GM12878 (cell line): ENCODE measurements around the gene DNAH17. TPM values are rescaled to one million over a fixed set of nuclear protein-coding genes. Genes with fewer than 3 reads are reported as not detected.

Source experiments
- ATAC-seq: fragments of 200-7000 bp; cut with Tn5 transposase; 3 replicates; pipeline ENCODE4 v1.9.1; 2020; ENCODE audit warnings: mild to moderate bottlenecking, moderate library complexity
- BruUV-seq: library from RNA; stranded (reverse); fragments of 400-500 nt; replicated peaks from 2 replicates; lab custom pipeline; 2021; lab: Mats Ljungman, UMichigan
- CTCF ChIA-PET: fragments of 300-600 bp; sonication (Branson Sonifier 250); formaldehyde crosslinking; extraction: SDS; loops from one replicate; lab custom pipeline; 2021; ENCODE audit warnings: inconsistent platforms; lab: Yijun Ruan, JAX
- POLR2A ChIA-PET: fragments of 350-600 bp; formaldehyde crosslinking; extraction: SDS; loops from one replicate; lab custom pipeline; 2021; ENCODE audit warnings: inconsistent platforms; lab: Charles Lee
- RAD21 ChIA-PET: fragments of 300-600 bp; sonication (Branson Sonifier 250); formaldehyde crosslinking; loops from one replicate; lab custom pipeline; 2023; ENCODE audit warnings: antibody characterized with exemption; ENCODE audit not compliant: unreplicated experiment; lab: Charles Lee
- SMC1A ChIA-PET: fragments of 300-600 bp; sonication (Branson Sonifier 250); formaldehyde crosslinking; loops from one replicate; lab custom pipeline; 2023; ENCODE audit not compliant: unreplicated experiment, uncharacterized antibody; lab: Charles Lee
- DNase-seq: peaks from one replicate; pipeline ENCODE4 v3.0.0-alpha.2; 2011; ENCODE audit warnings: low read depth, low spot score
- FAIRE-seq: peaks from 3 replicates; lab custom pipeline; 2011; peaks lifted over from hg19 to GRCh38; lab: Jason Lieb, UNC
- H2AFZ ChIP-seq: 2 replicates; pipeline ENCODE4 v1.6.0; 2011; ENCODE audit warnings: low read depth, low read length, control low read depth; ENCODE audit not compliant: control insufficient read depth
- H3K27ac ChIP-seq: 2 replicates; pipeline ENCODE4 v1.5.1; 2011; ENCODE audit warnings: control low read depth; ENCODE audit not compliant: control insufficient read depth, insufficient read depth
- H3K27me3 ChIP-seq, 2 experiments: replicated peaks in 1 of 2; 2 replicates each; pipeline versions ENCODE4 v1.6.0 to v1.6.1; 2011; ENCODE audit warnings: low read length in 1 of 2; ENCODE audit not compliant: control insufficient read depth in 2 of 2, insufficient read depth in 2 of 2
- H3K36me3 ChIP-seq, 2 experiments: 2 replicates each; pipeline ENCODE4 v1.5.1; 2011; ENCODE audit warnings: low read length in 1 of 2; ENCODE audit not compliant: control insufficient read depth in 2 of 2, insufficient read depth in 2 of 2
- H3K4me1 ChIP-seq: 2 replicates; pipeline ENCODE4 v1.6.1; 2011; ENCODE audit warnings: mild to moderate bottlenecking, low read length, moderate library complexity, mixed read lengths; ENCODE audit not compliant: control insufficient read depth, insufficient read depth
- H3K4me2 ChIP-seq: 2 replicates; pipeline ENCODE4 v1.6.0; 2011; ENCODE audit warnings: control low read depth; ENCODE audit not compliant: control insufficient read depth, insufficient read depth
- H3K4me3 ChIP-seq: fragments of 200-600 bp; sonication (generic); 2 replicates; pipeline ENCODE4 v1.5.1; 2016
- H3K79me2 ChIP-seq: 2 replicates; pipeline ENCODE4 v1.6.0; 2011; ENCODE audit warnings: low read length; ENCODE audit not compliant: control insufficient read depth, insufficient read depth
- H3K9ac ChIP-seq: 2 replicates; pipeline ENCODE4 v1.8.0; 2011; ENCODE audit warnings: low read length, control low read depth, mixed read lengths; ENCODE audit not compliant: control insufficient read depth, insufficient read depth
- H3K9me3 ChIP-seq: replicated peaks from 3 replicates; pipeline ENCODE4 v1.5.1; 2011; ENCODE audit warnings: mild to moderate bottlenecking, low read length; ENCODE audit not compliant: control insufficient read depth, insufficient read depth
- H4K20me1 ChIP-seq: 2 replicates; pipeline ENCODE4 v1.6.0; 2011; ENCODE audit not compliant: control insufficient read depth, insufficient read depth
- CHD4 ChIP-seq: fragments of 200-600 bp; sonication (generic); IDR thresholded peaks from 2 replicates; pipeline ENCODE4 v1.6.1; 2016; ENCODE audit warnings: mild to moderate bottlenecking
- CREB1 ChIP-seq: IDR thresholded peaks from 2 replicates; pipeline ENCODE4 v1.6.1; 2012; ENCODE audit warnings: low read depth, mild to moderate bottlenecking, inconsistent platforms
- IKZF2 ChIP-seq, 2 experiments: fragments of 450-650 bp; IDR thresholded peaks; 2 replicates each; pipeline ENCODE4 v1.6.1; 2017; ENCODE audit warnings: mild to moderate bottlenecking in 2 of 2, moderate library complexity in 2 of 2
- MEF2B ChIP-seq: fragments of 450-650 bp; IDR thresholded peaks from 2 replicates; pipeline ENCODE4 v1.6.1; 2018; ENCODE audit warnings: mild to moderate bottlenecking, moderate library complexity; ENCODE audit not compliant: partially characterized antibody, poor library complexity, severe bottlenecking
- NFXL1 ChIP-seq: fragments of 450-650 bp; IDR thresholded peaks from 2 replicates; pipeline ENCODE4 v1.6.1; 2017; ENCODE audit warnings: antibody characterized with exemption, mild to moderate bottlenecking, borderline replicate concordance
- PML ChIP-seq: IDR thresholded peaks from 2 replicates; pipeline ENCODE4 v1.6.1; 2012; ENCODE audit warnings: low read length, inconsistent platforms
- POLR2A ChIP-seq: IDR thresholded peaks from 2 replicates; pipeline ENCODE4 v1.6.1; 2011; ENCODE audit warnings: low read depth, mild to moderate bottlenecking, low read length
- POLR2AphosphoS5 ChIP-seq: IDR thresholded peaks from 2 replicates; pipeline ENCODE4 v1.6.1; 2011; ENCODE audit warnings: mild to moderate bottlenecking, low read length, inconsistent platforms
- POU2F2 ChIP-seq: IDR thresholded peaks from 3 replicates; pipeline ENCODE4 v1.6.1; 2011; ENCODE audit warnings: low read depth, mild to moderate bottlenecking, low read length, borderline replicate concordance
- TAF1 ChIP-seq: IDR thresholded peaks from 2 replicates; pipeline ENCODE4 v1.6.1; 2011; ENCODE audit warnings: mild to moderate bottlenecking, low read depth, low read length, borderline replicate concordance
- ZNF274 ChIP-seq: IDR thresholded peaks from one replicate; pipeline ENCODE4 v1.8.0; 2011; ENCODE audit not compliant: insufficient read length, insufficient read depth
- WGBS: methylation state at CpG from one replicate; pipeline ENCODE4 v1.1.6; 2016; ENCODE audit warnings: low lambda C conversion rate; ENCODE audit not compliant: insufficient replicate concordance, insufficient coverage; ENCODE audit errors: missing lambda C conversion rate; 5-methylcytosine and 5-hydroxymethylcytosine counted together
- in situ Hi-C: fragments of 300-500 bp; cut with MboI; formaldehyde crosslinking; loops from 9 replicates; pipeline ENCODE4 v1.14.3; 2018; ENCODE audit warnings: mixed read lengths
- intact Hi-C: fragments of 100-400 bp; cut with micrococcal nuclease; formaldehyde crosslinking; loops from one replicate; pipeline ENCODE4 v1.14.2; 2022; ENCODE audit not compliant: unreplicated experiment
- polyA plus RNA-seq, 11 experiments: library from polyadenylated mRNA; depleted of rRNA in 4 of 11; unstranded in 6 of 11; stranded (reverse) in 5 of 11; fragments of >200 nt; fragmentation: Nextera tagmentation in 4 of 11; fragmentation: Illumina TruSeq in 1 of 11; extraction: Ambion mirVana in 4 of 11; extraction: Trizol in 1 of 11; gene quantifications; 1 replicate in 1 of 11; 2 replicates in 10 of 11; pipeline versions ENCODE4 v1.2.1 to v1.2.3, GENCODE V29; 2011 to 2016; ENCODE audit warnings: inconsistent platforms in 2 of 11, missing spikeins in 2 of 11, low read depth in 1 of 11
- total RNA-seq, 4 experiments: library from RNA; depleted of rRNA in 3 of 4; stranded (reverse); fragments of >200 nt in 3 of 4; fragmentation: Illumina TruSeq in 1 of 4; extraction: Trizol in 1 of 4; gene quantifications; 2 replicates each; pipeline versions ENCODE4 v1.2.1 to v1.2.3, GENCODE V29; 2013 to 2021
- TF ChIP-seq, protein P1 (sequence below): fragments of 450-650 bp; IDR thresholded peaks from 2 replicates; pipeline ENCODE4 v1.6.1; 2017; ENCODE audit warnings: mild to moderate bottlenecking

The DNAH17 gene
- total and polyA plus RNA-seq, 10 of the 15 experiments (the other 5 are each of a cell fraction or from before 2014, with no cell fraction given): 0.16 to 2.9 (median 0.56) TPM

DNA sequence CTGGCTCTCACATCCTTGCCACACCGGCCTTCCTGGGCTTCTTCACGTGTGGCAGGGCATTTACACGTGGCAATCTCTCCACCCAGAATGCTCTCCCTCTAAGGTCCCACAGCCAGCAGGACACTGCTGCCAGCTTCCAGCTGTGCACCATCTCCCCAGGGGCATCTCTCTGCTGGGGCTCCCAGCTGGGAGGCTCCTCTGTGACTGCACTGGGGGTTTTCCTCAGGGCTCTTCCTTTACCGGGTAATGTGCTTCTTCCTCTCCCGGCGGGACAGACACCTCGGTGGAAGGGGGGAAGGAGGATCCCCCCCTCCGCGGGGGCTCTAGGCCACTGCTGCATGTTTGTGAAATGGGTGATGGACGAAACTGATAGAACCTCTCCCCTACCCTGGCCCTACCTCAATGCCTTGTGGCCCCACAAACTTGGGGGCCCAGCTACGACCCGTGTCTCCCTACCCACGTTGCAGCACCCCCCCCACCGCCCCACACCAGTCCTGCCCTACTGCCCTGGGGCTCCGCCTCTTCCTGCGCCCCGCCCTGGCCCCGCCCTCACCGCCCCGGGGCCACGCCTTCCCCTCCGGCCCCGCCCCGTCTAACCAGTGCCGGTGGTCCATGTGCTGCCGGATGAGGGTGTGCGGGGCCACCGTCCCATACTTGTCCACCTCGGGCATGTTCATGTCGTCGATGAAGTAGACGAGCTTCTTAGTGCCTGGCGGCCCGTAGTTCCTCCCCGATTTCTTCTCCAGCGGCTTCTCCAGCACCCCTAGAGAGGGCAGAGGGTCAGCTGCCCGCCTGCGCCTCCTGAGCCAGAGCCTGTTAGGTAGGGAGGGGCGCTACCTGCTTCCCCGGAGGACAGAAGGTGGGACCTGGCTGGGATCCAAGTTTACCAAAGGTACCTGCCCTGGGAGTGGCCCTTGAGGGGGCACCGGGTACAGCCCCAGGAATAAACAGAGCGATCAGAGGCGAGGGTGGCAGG is 92.6 kb downstream of the DNAH17 start:
- Histone ChIP-seq H3K9ac (peak overlapping the region; percentile 83), H3K36me3 (no peaks in the 10 kb centered on the region), H3K27me3 (no peaks in the 10 kb centered on the region), H3K9me3 (no peaks in the 10 kb centered on the region; the same call in 2 of the 3 replicates), H3K79me2 (peaks cover 41% of the 10 kb centered on the region), H3K4me2 (peak overlapping the region; percentile 90), H4K20me1 (no peaks in the 10 kb centered on the region), H3K27ac (peak overlapping the region; percentile 89), H3K4me1 (peaks cover 9% of the 10 kb centered on the region), H2AFZ (peak overlapping the region; percentile 79), H3K4me3 (peak overlapping the region; percentile 79)
- POLR2A ChIA-PET: no interaction called here
- intact Hi-C loops (loop anchor here (5.0 kb wide), 1 partner anchor 37 kb away; no protein-coding TSS in a partner anchor), in situ Hi-C loops (no loop called here)
- ATAC-seq (peak; percentile 99), FAIRE-seq (no peak), DNase-seq (no peak)
- RAD21 ChIA-PET: no interaction called here
- TSS peak; percentile 90 for BruUV-seq
- CTCF ChIA-PET: interaction anchor here (0.6 to 1.3 kb wide), 4 partner anchors 13 to 487 kb away, joined by 3 to 4 read pairs (median 4); no protein-coding TSS in a partner anchor
- TF ChIP-seq POU2F2 (0 out of 3 replicates have a peak, but pooled peaks have one; percentile 9), POLR2AphosphoS5 (peak; percentile 63; the same call in 1 of the 2 replicates), NFXL1 (no peak), MEF2B (peak; percentile 30), CREB1 (no peak), PML (no peak), POLR2A (peak; percentile 69), CHD4 (no peak), ZNF274 (no peak), TAF1 (peak; percentile 47; the same call in 1 of the 2 replicates), IKZF2 (IDR thresholded peaks at IDR 0.05) (no peak)
- TF ChIP-seq, protein P1, sequence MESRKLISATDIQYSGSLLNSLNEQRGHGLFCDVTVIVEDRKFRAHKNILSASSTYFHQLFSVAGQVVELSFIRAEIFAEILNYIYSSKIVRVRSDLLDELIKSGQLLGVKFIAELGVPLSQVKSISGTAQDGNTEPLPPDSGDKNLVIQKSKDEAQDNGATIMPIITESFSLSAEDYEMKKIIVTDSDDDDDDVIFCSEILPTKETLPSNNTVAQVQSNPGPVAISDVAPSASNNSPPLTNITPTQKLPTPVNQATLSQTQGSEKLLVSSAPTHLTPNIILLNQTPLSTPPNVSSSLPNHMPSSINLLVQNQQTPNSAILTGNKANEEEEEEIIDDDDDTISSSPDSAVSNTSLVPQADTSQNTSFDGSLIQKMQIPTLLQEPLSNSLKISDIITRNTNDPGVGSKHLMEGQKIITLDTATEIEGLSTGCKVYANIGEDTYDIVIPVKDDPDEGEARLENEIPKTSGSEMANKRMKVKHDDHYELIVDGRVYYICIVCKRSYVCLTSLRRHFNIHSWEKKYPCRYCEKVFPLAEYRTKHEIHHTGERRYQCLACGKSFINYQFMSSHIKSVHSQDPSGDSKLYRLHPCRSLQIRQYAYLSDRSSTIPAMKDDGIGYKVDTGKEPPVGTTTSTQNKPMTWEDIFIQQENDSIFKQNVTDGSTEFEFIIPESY: no peak
- WGBS: 30% methylated on average over 30 of the region's 43 CpGs
- SMC1A ChIA-PET: no interaction called here
